CD14-positive monocyte (primary cell): ENCODE measurements around the gene CD33. TPM values are rescaled to one million over a fixed set of nuclear protein-coding genes. Genes with fewer than 3 reads are reported as not detected.

ENCODE experiments used
- DNase-seq, 3 donors: peaks; one replicate each; pipeline ENCODE4 v3.0.0-alpha.2; 2011 to 2022
- H2AFZ ChIP-seq: 2 replicates; pipeline ENCODE4 v1.6.0; 2012; ENCODE audit warnings: mild to moderate bottlenecking, low read depth, low read length, inconsistent platforms; ENCODE audit not compliant: insufficient read depth, poor library complexity, severe bottlenecking
- H3K27ac ChIP-seq, 2 donors: 1 replicate in 1 of 2; 2 replicates in 1 of 2; pipeline ENCODE4 v1.5.1; 2012 to 2013; ENCODE audit warnings: low read length in 2 of 2, control low read depth in 1 of 2, inconsistent platforms in 1 of 2, low read depth in 1 of 2, mild to moderate bottlenecking in 1 of 2
- H3K27me3 ChIP-seq, 2 donors: one replicate each; pipeline versions ENCODE4 v1.6.0 to v1.6.1; 2011 to 2013; ENCODE audit warnings: low read length in 2 of 2; ENCODE audit not compliant: control insufficient read depth in 2 of 2, insufficient read depth in 2 of 2
- H3K36me3 ChIP-seq, 2 donors: replicated peaks in 1 of 2; 1 replicate in 1 of 2; 2 replicates in 1 of 2; pipeline versions ENCODE4 v1.5.1 to v1.6.1; 2012 to 2013; ENCODE audit warnings: low read length in 2 of 2, control low read depth in 1 of 2, inconsistent platforms in 1 of 2, mild to moderate bottlenecking in 1 of 2; ENCODE audit not compliant: insufficient read depth in 2 of 2, control insufficient read depth in 1 of 2
- H3K4me1 ChIP-seq, 2 donors: 1 replicate in 1 of 2; 2 replicates in 1 of 2; pipeline versions ENCODE4 v1.5.1 to v1.6.1; 2012 to 2013; ENCODE audit warnings: low read length in 2 of 2, control low read depth in 1 of 2, inconsistent platforms in 1 of 2, mild to moderate bottlenecking in 1 of 2, moderate library complexity in 1 of 2; ENCODE audit not compliant: insufficient read depth in 2 of 2, control insufficient read depth in 1 of 2
- H3K4me2 ChIP-seq: replicated peaks from 2 replicates; pipeline ENCODE3; 2012; ENCODE audit warnings: low read length, moderate library complexity, mild to moderate bottlenecking; ENCODE audit not compliant: poor library complexity, severe bottlenecking; ENCODE audit errors: extremely low read depth
- H3K4me3 ChIP-seq, 3 experiments: fragments of 200-600 bp in 1 of 3; sonication (generic) in 1 of 3; replicated peaks in 1 of 3; 1 replicate in 2 of 3; 2 replicates in 1 of 3; pipeline ENCODE4 v1.5.1; 2011 to 2013; ENCODE audit warnings: low read length in 3 of 3, mild to moderate bottlenecking in 3 of 3, control low read depth in 2 of 3, low read depth in 2 of 3, inconsistent platforms in 1 of 3, moderate library complexity in 1 of 3
- H3K79me2 ChIP-seq: 2 replicates; pipeline ENCODE4 v1.6.0; 2012; ENCODE audit warnings: mild to moderate bottlenecking, control low read depth, inconsistent platforms, low read length, moderate library complexity; ENCODE audit not compliant: insufficient read depth
- H3K9ac ChIP-seq: 2 replicates; pipeline ENCODE4 v1.6.0; 2017; ENCODE audit warnings: low read length, mild to moderate bottlenecking; ENCODE audit not compliant: insufficient read depth, poor library complexity, severe bottlenecking
- H3K9me3 ChIP-seq, 2 donors: replicated peaks in 1 of 2; 1 replicate in 1 of 2; 2 replicates in 1 of 2; pipeline versions ENCODE4 v1.5.1 to v1.6.1; 2012 to 2013; ENCODE audit warnings: low read length in 2 of 2, control low read depth in 1 of 2; ENCODE audit not compliant: control insufficient read depth in 1 of 2, insufficient read depth in 1 of 2
- H4K20me1 ChIP-seq: 2 replicates; pipeline ENCODE4 v1.6.0; 2012; ENCODE audit warnings: mild to moderate bottlenecking, low read length, control low read depth, moderate library complexity; ENCODE audit not compliant: insufficient read depth
- H3K27ac Mint-ChIP-seq, 7 donors: one replicate each; pipeline ENCODE4 v1.8.0; 2020; ENCODE audit warnings: mild to moderate bottlenecking in 7 of 7, mixed read lengths in 7 of 7, moderate library complexity in 6 of 7, inconsistent platforms in 2 of 7
- H3K27me3 Mint-ChIP-seq, 3 donors: one replicate each; pipeline ENCODE4 v1.8.0; 2021 to 2022; ENCODE audit warnings: low read depth in 3 of 3, mild to moderate bottlenecking in 3 of 3, mixed read lengths in 3 of 3, moderate library complexity in 3 of 3, inconsistent platforms in 1 of 3
- H3K36me3 Mint-ChIP-seq, 2 donors: one replicate each; pipeline ENCODE4 v1.8.0; 2020; ENCODE audit warnings: mixed read lengths in 2 of 2, inconsistent platforms in 1 of 2, mild to moderate bottlenecking in 1 of 2
- H3K4me1 Mint-ChIP-seq: one replicate; pipeline ENCODE4 v1.8.0; 2020; ENCODE audit warnings: mild to moderate bottlenecking, mixed read lengths
- H3K4me3 Mint-ChIP-seq, 2 donors: one replicate each; pipeline ENCODE4 v1.8.0; 2020; ENCODE audit warnings: mild to moderate bottlenecking in 2 of 2, mixed read lengths in 2 of 2, moderate library complexity in 1 of 2
- H3K9me3 Mint-ChIP-seq, 7 donors: one replicate each; pipeline ENCODE4 v1.8.0; 2020 to 2022; ENCODE audit warnings: mixed read lengths in 7 of 7, mild to moderate bottlenecking in 6 of 7, moderate library complexity in 6 of 7, inconsistent platforms in 2 of 7
- CTCF ChIP-seq: fragments of 200-600 bp; IDR thresholded peaks from one replicate; pipeline ENCODE4 v1.8.0; 2022; ENCODE audit warnings: antibody characterized with exemption, mild to moderate bottlenecking
- WGBS: methylation state at CpG from one replicate; pipeline ENCODE4 v1.1.5; 2013; ENCODE audit warnings: missing lambda C conversion rate; ENCODE audit not compliant: insufficient coverage; 5-methylcytosine and 5-hydroxymethylcytosine counted together
- intact Hi-C, 2 donors: fragments of 100-400 bp; cut with micrococcal nuclease; formaldehyde crosslinking; loops; one replicate each; pipeline versions ENCODE4 v1.15.0 to v1.15.1; 2023
- polyA plus RNA-seq, 3 donors: library from polyadenylated mRNA; depleted of rRNA in 1 of 3; unstranded in 2 of 3; stranded (reverse) in 1 of 3; fragments of 300-500 nt in 2 of 3; fragments of >200 nt in 1 of 3; fragmentation: Illumina TruSeq in 2 of 3; gene quantifications; 1 replicate in 2 of 3; 2 replicates in 1 of 3; pipeline ENCODE4 v1.2.3, GENCODE V29; 2012 to 2021

CD33 gene
- polyA plus RNA-seq, 3 donors = 229 to 360 (median 264) TPM

GRCh38 chr19:51246164-51246552 lies 21.3 kb downstream of the CD33 start:
- H3K79me2 ChIP-seq = no peaks in the 10 kb centered on the region
- H3K27ac ChIP-seq = peak overlapping the region; percentile 15 to 59
- intact Hi-C loops = no loop called here
- H3K36me3 ChIP-seq = peaks cover 7 to 14% of the 10 kb centered on the region in 2 donors
- H4K20me1 ChIP-seq = no peaks in the 10 kb centered on the region
- peaks cover 0 to 7% of the 10 kb centered on the region in 2 donors for H3K9me3 ChIP-seq
- Mint-ChIP-seq H3K4me1 (peaks cover 90% of the 10 kb centered on the region), H3K4me3 (peak overlapping the region; percentile 31 to 85), H3K27me3 (peaks cover 0 to 1% (median 0%) of the 10 kb centered on the region in 3 donors), H3K36me3 (peaks cover 23 to 28% of the 10 kb centered on the region in 2 donors), H3K27ac (peak overlapping the region; percentile 75 to 92 (median 90)), H3K9me3 (peaks cover 0 to 3% (median 0%) of the 10 kb centered on the region in 7 donors)
- peak overlapping the region in 1 of 3 experiments; percentile 58 for H3K4me3 ChIP-seq
- TF ChIP-seq CTCF = no peak
- peaks cover 91 to 98% of the 10 kb centered on the region in 2 donors for H3K4me1 ChIP-seq
- peak overlapping the region; percentile 0 for H2AFZ ChIP-seq
- 0% methylated on average over 1 of the region's 5 CpGs for WGBS
- H3K9ac ChIP-seq = no peak overlapping the region
- H3K4me2 ChIP-seq = peak overlapping the region; percentile 59
- peak; percentile 60 to 89 (median 68) for DNase-seq
- no peaks in the 10 kb centered on the region for H3K27me3 ChIP-seq

- Mint-ChIP-seq H3K4me1 (peaks cover 76% of the 10 kb centered on the region), H3K9me3 (peaks cover 0 to 4% (median 0%) of the 10 kb centered on the region in 7 donors), H3K4me3 (peak overlapping the region in 1 of 2 donors; percentile 27), H3K27ac (peak overlapping the region in 3 of 7 donors; percentile 3 to 27 (median 6)), H3K36me3 (peaks cover 9 to 13% of the 10 kb centered on the region in 2 donors), H3K27me3 (peaks cover 0 to under 1% (median 0%) of the 10 kb centered on the region in 3 donors)
- intact Hi-C loops = no loop called here
- no peak overlapping the region for H3K4me3 ChIP-seq
- no peak for DNase-seq
- no peak overlapping the region for H3K4me2 ChIP-seq
- H3K4me1 ChIP-seq = peaks cover 74 to 82% of the 10 kb centered on the region in 2 donors
- no peak overlapping the region for H3K9ac ChIP-seq
- peaks cover 0 to 8% of the 10 kb centered on the region in 2 donors for H3K9me3 ChIP-seq
- H3K27ac ChIP-seq = peak overlapping the region in 1 of 2 donors; percentile 51
- H3K79me2 ChIP-seq = no peaks in the 10 kb centered on the region
- no peaks in the 10 kb centered on the region for H3K27me3 ChIP-seq
- no peak for TF ChIP-seq CTCF
- H3K36me3 ChIP-seq = no peaks in the 10 kb centered on the region
- H2AFZ ChIP-seq = no peak overlapping the region
- no peaks in the 10 kb centered on the region for H4K20me1 ChIP-seq
- WGBS = 83% methylated on average over 3 of the region's 7 CpGs
These were observed 23.2 kb downstream of the CD33 start for GRCh38 chr19:51247972-51248590.
